Inflammatory macrophage treated with lipopolysaccharide for 4 hours (primary cell): ENCODE data around the gene TRIM9.
A peak's percentile ranks its signal among the peaks of the same experiment; 100 is the strongest.
"Not testable (repeated sequence)": the region's sequence is repeated elsewhere in the genome, so short reads cannot be mapped to it uniquely, and the experiment has no call there.

Experiments used
- DNase-seq: peaks from one replicate; pipeline ENCODE4 v3.0.0-alpha.2; 2020

TRIM9 gene

GRCh38 chr14:50998612-50999011 lies 96.3 kb downstream of the TRIM9 start:
- no peak for DNase-seq

GRCh38 chr14:50997712-50998111 lies 97.2 kb downstream of the TRIM9 start:
- no peak for DNase-seq

- DNase-seq, result not testable (repeated sequence)
Measured at GRCh38 chr14:50994158-50994557, 100.7 kb downstream of the TRIM9 start.

GRCh38 chr14:50985859-50986331 lies 109.0 kb downstream of the TRIM9 start:
- no peak for DNase-seq

GRCh38 chr14:50985124-50985858 lies 109.6 kb downstream of the TRIM9 start:
- DNase-seq, result no peak

GRCh38 chr14:50984036-50984710 lies 110.7 kb downstream of the TRIM9 start:
- no peak for DNase-seq

- DNase-seq, result no peak
Measured at GRCh38 chr14:50979941-50980850, 114.7 kb downstream of the TRIM9 start.

GRCh38 chr14:50978888-50979287 lies 116.0 kb downstream of the TRIM9 start:
- DNase-seq, result no peak

GRCh38 chr14:50978529-50978871 lies 116.4 kb downstream of the TRIM9 start:
- DNase-seq, result no peak

GRCh38 chr14:50977863-50978528 lies 116.9 kb downstream of the TRIM9 start:
- DNase-seq, result no peak

GRCh38 chr14:50974118-50974517 lies 120.8 kb downstream of the TRIM9 start:
- DNase-seq, result no peak

GRCh38 chr14:50972734-50973133 lies 122.2 kb downstream of the TRIM9 start:
- DNase-seq, result no peak

- DNase-seq, result no peak
Measured at GRCh38 chr14:50970886-50971781, 123.8 kb downstream of the TRIM9 start.

GRCh38 chr14:50967790-50968189 lies 127.1 kb downstream of the TRIM9 start:
- DNase-seq, result peak; percentile 82

- no peak for DNase-seq
Measured at GRCh38 chr14:50967103-50967502, 127.8 kb downstream of the TRIM9 start.

GRCh38 chr14:50964683-50965390 lies 130.1 kb downstream of the TRIM9 start:
- no peak for DNase-seq

GRCh38 chr14:50963919-50964318 lies 131.0 kb downstream of the TRIM9 start:
- DNase-seq, result no peak

GRCh38 chr14:50961605-50962221 lies 133.2 kb downstream of the TRIM9 start:
- DNase-seq, result no peak

- DNase-seq, result peak; percentile 66
Measured at GRCh38 chr14:50957296-50957695, 137.6 kb downstream of the TRIM9 start.

GRCh38 chr14:50956421-50956820 lies 138.5 kb downstream of the TRIM9 start:
- not testable (repeated sequence) for DNase-seq
